Neural progenitor cell (in vitro differentiated cells): ENCODE measurements around the gene PRR29.

Experiments used
- CTCF ChIP-seq: fragments of 200-600 bp; sonication (generic); IDR thresholded peaks from 2 replicates; pipeline ENCODE4 v1.5.1; 2017; ENCODE audit warnings: antibody characterized with exemption, mild to moderate bottlenecking
- EZH2phosphoT487 ChIP-seq: fragments of 200-600 bp; sonication (generic); IDR thresholded peaks from 2 replicates; pipeline ENCODE4 v1.6.1; 2017; ENCODE audit warnings: antibody characterized with exemption

- TF ChIP-seq CTCF (no peak), EZH2phosphoT487 (no peak)
Observed at GRCh38 chr17:64002658-64003525, 4.7 kb downstream of the PRR29 start.
